Measurements from ENCODE around the gene FBXL5.
"Not testable (repeated sequence)": the region's sequence is repeated elsewhere in the genome, so short reads cannot be mapped to it uniquely, and the experiment has no call there.

Gene FBXL5

GRCh38 chr4:15653864-15654592, 1.1 kb downstream of the FBXL5 start:
- Histone ChIP-seq H3K27ac (peak overlapping the region; percentile 77 to 100 (median 99)), H3K4me3 (peak overlapping the region; percentile 63 to 83 (median 73))

- peak overlapping the region in 18 of 21 experiments; percentile 43 to 100 (median 99) for H3K27ac ChIP-seq
- peak overlapping the region; percentile 63 to 83 (median 73) for H3K4me3 ChIP-seq
Measured at GRCh38 chr4:15653420-15653819, 1.7 kb downstream of the FBXL5 start.

- Histone ChIP-seq H3K27ac (peak overlapping the region in 15 of 21 experiments; percentile 36 to 100 (median 99)), H3K4me3 (peak overlapping the region in 4 of 7 experiments; percentile 70 to 83 (median 75))
Measured at GRCh38 chr4:15652841-15653240, 2.3 kb downstream of the FBXL5 start.

GRCh38 chr4:15652191-15652590, 3.0 kb downstream of the FBXL5 start:
- no peak overlapping the region for H3K4me3 ChIP-seq

GRCh38 chr4:15651676-15652075, 3.5 kb downstream of the FBXL5 start:
- no peak overlapping the region for H3K4me3 ChIP-seq
- peak overlapping the region in 7 of 21 experiments; percentile 12 to 100 (median 99) for H3K27ac ChIP-seq

More at GRCh38 chr4:15652191-15652590, 3.0 kb downstream of the FBXL5 start:
- H3K27ac ChIP-seq = peak overlapping the region in 9 of 21 experiments; percentile 6 to 100 (median 62)

- Histone ChIP-seq H3K27ac (peak overlapping the region in 1 of 21 experiments; percentile 30), H3K4me3 (no peak overlapping the region)
Measured at GRCh38 chr4:15649914-15650545, 5.1 kb downstream of the FBXL5 start.

GRCh38 chr4:15648600-15648999, 6.6 kb downstream of the FBXL5 start:
- no peak overlapping the region for H3K27ac ChIP-seq
- H3K4me3 ChIP-seq = no peak overlapping the region

GRCh38 chr4:15638418-15638817, 16.7 kb downstream of the FBXL5 start:
- Histone ChIP-seq H3K4me3 (no peak overlapping the region), H3K27ac (no peak overlapping the region)

GRCh38 chr4:15636818-15637217, 18.3 kb downstream of the FBXL5 start:
- Histone ChIP-seq H3K4me3 (no peak overlapping the region), H3K27ac (peak overlapping the region in 1 of 21 experiments; percentile 28)

- not testable (repeated sequence) for H3K4me3 ChIP-seq, H3K27ac ChIP-seq
Measured at GRCh38 chr4:15617407-15617806, 37.8 kb downstream of the FBXL5 start.

- not testable (repeated sequence) for H3K4me3 ChIP-seq, H3K27ac ChIP-seq
Measured at GRCh38 chr4:15614891-15615290, 40.3 kb downstream of the FBXL5 start.

GRCh38 chr4:15612136-15612535, 43.0 kb downstream of the FBXL5 start:
- H3K4me3 ChIP-seq = no peak overlapping the region

GRCh38 chr4:15610855-15611254, 44.3 kb downstream of the FBXL5 start:
- no peak overlapping the region for H3K27ac ChIP-seq

More at GRCh38 chr4:15612136-15612535, 43.0 kb downstream of the FBXL5 start:
- H3K27ac ChIP-seq = no peak overlapping the region

GRCh38 chr4:15605537-15605936, 49.6 kb downstream of the FBXL5 start:
- Histone ChIP-seq H3K27ac (no peak overlapping the region), H3K4me3 (no peak overlapping the region)

More at GRCh38 chr4:15610855-15611254, 44.3 kb downstream of the FBXL5 start:
- H3K4me3 ChIP-seq = no peak overlapping the region

GRCh38 chr4:15601862-15602261, 53.3 kb downstream of the FBXL5 start:
- H3K27ac ChIP-seq = no peak overlapping the region
- no peak overlapping the region for H3K4me3 ChIP-seq

GRCh38 chr4:15600176-15600575, 55.0 kb downstream of the FBXL5 start:
- Histone ChIP-seq H3K27ac (no peak overlapping the region), H3K4me3 (no peak overlapping the region)

GRCh38 chr4:15598644-15599043, 56.5 kb downstream of the FBXL5 start:
- H3K4me3 ChIP-seq = no peak overlapping the region
- no peak overlapping the region for H3K27ac ChIP-seq

- Histone ChIP-seq H3K4me3 (no peak overlapping the region), H3K27ac (no peak overlapping the region)
Measured at GRCh38 chr4:15592799-15593198, 62.4 kb downstream of the FBXL5 start.

- Histone ChIP-seq H3K4me3 (no peak overlapping the region), H3K27ac (no peak overlapping the region)
Measured at GRCh38 chr4:15587649-15588048, 67.5 kb downstream of the FBXL5 start.

GRCh38 chr4:15586066-15586465, 69.1 kb downstream of the FBXL5 start:
- H3K27ac ChIP-seq = no peak overlapping the region
- H3K4me3 ChIP-seq = no peak overlapping the region

- Histone ChIP-seq H3K27ac (no peak overlapping the region), H3K4me3 (no peak overlapping the region)
Measured at GRCh38 chr4:15585331-15585730, 69.8 kb downstream of the FBXL5 start.

Measured in skin epidermis (tissue), 12 donors.